Measurements from ENCODE around the gene PAK6.
A peak's percentile ranks its signal among the peaks of the same experiment; 100 is the strongest.

The PAK6 gene

GRCh38 chr15:40233727-40234577, 4.9 kb upstream of the PAK6 start:
- H3K4me1 ChIP-seq (ENCODE audit: insufficient read depth, low read length) = peaks cover 10% of the 10 kb centered on the region
- H3K27me3 ChIP-seq (ENCODE audit: insufficient read depth, low read length) = no peaks in the 10 kb centered on the region
- peaks cover 8% of the 10 kb centered on the region for H3K36me3 ChIP-seq (ENCODE audit: insufficient read depth, low read length)
- no peak overlapping the region for H3K4me3 ChIP-seq (ENCODE audit: low read length)
- no peaks in the 10 kb centered on the region for H3K9me3 ChIP-seq (ENCODE audit: low read length)
- H2AFZ ChIP-seq (ENCODE audit: low read depth, low read length) = no peak overlapping the region

GRCh38 chr15:40234783-40235182, 4.1 kb upstream of the PAK6 start:
- peaks cover under 1% of the 10 kb centered on the region for H3K36me3 ChIP-seq (ENCODE audit: insufficient read depth, low read length)
- H3K9me3 ChIP-seq (ENCODE audit: low read length) = no peaks in the 10 kb centered on the region
- no peak overlapping the region for H3K4me3 ChIP-seq (ENCODE audit: low read length)
- H2AFZ ChIP-seq (ENCODE audit: low read depth, low read length) = no peak overlapping the region
- no peaks in the 10 kb centered on the region for H3K27me3 ChIP-seq (ENCODE audit: insufficient read depth, low read length)
- H3K4me1 ChIP-seq (ENCODE audit: insufficient read depth, low read length) = peaks cover 17% of the 10 kb centered on the region

GRCh38 chr15:40235201-40235885, 3.5 kb upstream of the PAK6 start:
- Histone ChIP-seq H2AFZ (ENCODE audit: low read depth, low read length) (no peak overlapping the region), H3K4me3 (ENCODE audit: low read length) (no peak overlapping the region), H3K9me3 (ENCODE audit: low read length) (no peaks in the 10 kb centered on the region), H3K36me3 (ENCODE audit: insufficient read depth, low read length) (no peaks in the 10 kb centered on the region), H3K4me1 (ENCODE audit: insufficient read depth, low read length) (peaks cover 22% of the 10 kb centered on the region), H3K27me3 (ENCODE audit: insufficient read depth, low read length) (no peaks in the 10 kb centered on the region)

GRCh38 chr15:40239404-40239692, 485 bp downstream of the PAK6 start:
- Histone ChIP-seq H3K27me3 (ENCODE audit: insufficient read depth, low read length) (no peaks in the 10 kb centered on the region), H3K4me1 (ENCODE audit: insufficient read depth, low read length) (peaks cover 22% of the 10 kb centered on the region), H3K4me3 (ENCODE audit: low read length) (peak overlapping the region; percentile 40), H2AFZ (ENCODE audit: low read depth, low read length) (peak overlapping the region; percentile 75), H3K36me3 (ENCODE audit: insufficient read depth, low read length) (no peaks in the 10 kb centered on the region), H3K9me3 (ENCODE audit: low read length) (no peaks in the 10 kb centered on the region)

GRCh38 chr15:40239693-40240618, 1.1 kb downstream of the PAK6 start:
- Histone ChIP-seq H2AFZ (ENCODE audit: low read depth, low read length) (no peak overlapping the region), H3K4me1 (ENCODE audit: insufficient read depth, low read length) (peaks cover 20% of the 10 kb centered on the region), H3K4me3 (ENCODE audit: low read length) (peak overlapping the region; percentile 40), H3K9me3 (ENCODE audit: low read length) (no peaks in the 10 kb centered on the region), H3K36me3 (ENCODE audit: insufficient read depth, low read length) (no peaks in the 10 kb centered on the region), H3K27me3 (ENCODE audit: insufficient read depth, low read length) (no peaks in the 10 kb centered on the region)

GRCh38 chr15:40240619-40241221, 1.9 kb downstream of the PAK6 start:
- no peaks in the 10 kb centered on the region for H3K27me3 ChIP-seq (ENCODE audit: insufficient read depth, low read length)
- H3K36me3 ChIP-seq (ENCODE audit: insufficient read depth, low read length) = no peaks in the 10 kb centered on the region
- H3K4me3 ChIP-seq (ENCODE audit: low read length) = no peak overlapping the region

GRCh38 chr15:40241269-40242212, 2.7 kb downstream of the PAK6 start:
- Histone ChIP-seq H3K36me3 (ENCODE audit: insufficient read depth, low read length) (no peaks in the 10 kb centered on the region), H3K4me3 (ENCODE audit: low read length) (no peak overlapping the region), H3K27me3 (ENCODE audit: insufficient read depth, low read length) (no peaks in the 10 kb centered on the region), H3K4me1 (ENCODE audit: insufficient read depth, low read length) (peaks cover 20% of the 10 kb centered on the region), H3K9me3 (ENCODE audit: low read length) (no peaks in the 10 kb centered on the region), H2AFZ (ENCODE audit: low read depth, low read length) (no peak overlapping the region)

More at GRCh38 chr15:40240619-40241221, 1.9 kb downstream of the PAK6 start:
- no peaks in the 10 kb centered on the region for H3K9me3 ChIP-seq (ENCODE audit: low read length)
- no peak overlapping the region for H2AFZ ChIP-seq (ENCODE audit: low read depth, low read length)
- H3K4me1 ChIP-seq (ENCODE audit: insufficient read depth, low read length) = peaks cover 20% of the 10 kb centered on the region

GRCh38 chr15:40242213-40242599, 3.3 kb downstream of the PAK6 start:
- peaks cover under 1% of the 10 kb centered on the region for H3K27me3 ChIP-seq (ENCODE audit: insufficient read depth, low read length)
- no peaks in the 10 kb centered on the region for H3K9me3 ChIP-seq (ENCODE audit: low read length)
- H3K4me1 ChIP-seq (ENCODE audit: insufficient read depth, low read length) = peaks cover 20% of the 10 kb centered on the region
- H3K4me3 ChIP-seq (ENCODE audit: low read length) = no peak overlapping the region
- no peaks in the 10 kb centered on the region for H3K36me3 ChIP-seq (ENCODE audit: insufficient read depth, low read length)
- no peak overlapping the region for H2AFZ ChIP-seq (ENCODE audit: low read depth, low read length)

GRCh38 chr15:40242601-40243000, 3.7 kb downstream of the PAK6 start:
- Histone ChIP-seq H3K4me3 (ENCODE audit: low read length) (no peak overlapping the region), H2AFZ (ENCODE audit: low read depth, low read length) (no peak overlapping the region), H3K9me3 (ENCODE audit: low read length) (no peaks in the 10 kb centered on the region), H3K27me3 (ENCODE audit: insufficient read depth, low read length) (peaks cover 2% of the 10 kb centered on the region), H3K4me1 (ENCODE audit: insufficient read depth, low read length) (peaks cover 20% of the 10 kb centered on the region), H3K36me3 (ENCODE audit: insufficient read depth, low read length) (no peaks in the 10 kb centered on the region)

GRCh38 chr15:40243126-40243810, 4.4 kb downstream of the PAK6 start:
- Histone ChIP-seq H3K4me1 (ENCODE audit: insufficient read depth, low read length) (peaks cover 19% of the 10 kb centered on the region), H3K27me3 (ENCODE audit: insufficient read depth, low read length) (peaks cover 2% of the 10 kb centered on the region), H2AFZ (ENCODE audit: low read depth, low read length) (no peak overlapping the region), H3K9me3 (ENCODE audit: low read length) (no peaks in the 10 kb centered on the region), H3K4me3 (ENCODE audit: low read length) (no peak overlapping the region), H3K36me3 (ENCODE audit: insufficient read depth, low read length) (no peaks in the 10 kb centered on the region)

GRCh38 chr15:40244961-40245523, 6.2 kb downstream of the PAK6 start:
- no peaks in the 10 kb centered on the region for H3K36me3 ChIP-seq (ENCODE audit: insufficient read depth, low read length)
- H3K27me3 ChIP-seq (ENCODE audit: insufficient read depth, low read length) = peaks cover 2% of the 10 kb centered on the region
- H2AFZ ChIP-seq (ENCODE audit: low read depth, low read length) = no peak overlapping the region
- H3K4me1 ChIP-seq (ENCODE audit: insufficient read depth, low read length) = peaks cover 3% of the 10 kb centered on the region
- H3K9me3 ChIP-seq (ENCODE audit: low read length) = no peaks in the 10 kb centered on the region
- no peak overlapping the region for H3K4me3 ChIP-seq (ENCODE audit: low read length)

Measured in neuron (in vitro differentiated cells).